PC-3 (cell line): ENCODE results near the gene SP3. TPM values are rescaled to one million over a fixed set of nuclear protein-coding genes. Genes with fewer than 3 reads are reported as not detected.

Experiments used
- ATAC-seq: fragments of 200-7000 bp; cut with Tn5 transposase; 2 replicates; pipeline ENCODE4 v1.9.1; 2020; ENCODE audit warnings: mild to moderate bottlenecking, moderate library complexity
- BruUV-seq: library from RNA; stranded (reverse); fragments of 400-500 nt; replicated peaks from 2 replicates; lab custom pipeline; 2021; lab: Mats Ljungman, UMichigan
- CTCF ChIA-PET: fragments of 300-600 bp; sonication (Branson Sonifier 250); formaldehyde crosslinking; loops from one replicate; lab custom pipeline; 2022; ENCODE audit warnings: antibody characterized with exemption; lab: Charles Lee
- POLR2A ChIA-PET: fragments of 300-600 bp; sonication (Branson Sonifier 250); formaldehyde crosslinking; loops from one replicate; lab custom pipeline; 2022; ENCODE audit warnings: antibody characterized with exemption; ENCODE audit not compliant: unreplicated experiment; lab: Charles Lee
- DNase-seq: peaks from one replicate; pipeline ENCODE4 v3.0.0-alpha.2; 2015
- H2AFZ ChIP-seq: fragments of 300-600 bp; sonication (generic); 2 replicates; pipeline ENCODE4 v1.6.0; 2016; ENCODE audit warnings: antibody characterized with exemption, low read length
- H3F3A ChIP-seq: fragments of 300-600 bp; sonication (generic); one replicate; pipeline ENCODE4 v1.6.0; 2017; ENCODE audit warnings: antibody characterized with exemption, low read length, control low read depth, mild to moderate bottlenecking; ENCODE audit not compliant: unreplicated experiment
- H3K27ac ChIP-seq: fragments of 300-600 bp; sonication (generic); 2 replicates; pipeline ENCODE4 v1.5.1; 2016; ENCODE audit warnings: mild to moderate bottlenecking, low read length
- H3K27me3 ChIP-seq: fragments of 300-600 bp; sonication (generic); 2 replicates; pipeline ENCODE4 v1.6.1; 2016; ENCODE audit warnings: low read length, mixed read lengths
- H3K36me3 ChIP-seq: fragments of 300-600 bp; sonication (generic); 2 replicates; pipeline ENCODE4 v1.6.1; 2016; ENCODE audit warnings: low read depth, mixed run types, low read length, mixed read lengths
- H3K4me1 ChIP-seq: fragments of 300-600 bp; sonication (generic); 2 replicates; pipeline ENCODE4 v1.5.1; 2016; ENCODE audit warnings: low read length; ENCODE audit not compliant: insufficient read depth
- H3K4me2 ChIP-seq: fragments of 300-600 bp; sonication (generic); 2 replicates; pipeline ENCODE4 v1.6.0; 2016; ENCODE audit warnings: low read length
- H3K4me3 ChIP-seq: fragments of 300-600 bp; sonication (generic); 2 replicates; pipeline ENCODE4 v1.5.1; 2016; ENCODE audit warnings: mild to moderate bottlenecking, low read length, mixed read lengths
- H3K79me2 ChIP-seq: fragments of 300-600 bp; sonication (generic); 2 replicates; pipeline ENCODE4 v1.6.1; 2017; ENCODE audit warnings: low read length, mixed read lengths
- H3K9ac ChIP-seq: fragments of 300-600 bp; sonication (generic); 2 replicates; pipeline ENCODE4 v1.6.0; 2016; ENCODE audit warnings: mild to moderate bottlenecking, low read length
- H3K9me2 ChIP-seq: fragments of 300-600 bp; sonication (generic); replicated peaks from 2 replicates; pipeline ENCODE4 v1.6.1; 2016; ENCODE audit warnings: mixed run types, low read length, mixed read lengths
- H3K9me3 ChIP-seq: fragments of 300-600 bp; sonication (generic); 2 replicates; pipeline ENCODE4 v1.6.1; 2016; ENCODE audit warnings: low read length, mixed read lengths
- H4K20me1 ChIP-seq: fragments of 300-600 bp; sonication (generic); 2 replicates; pipeline ENCODE4 v1.6.1; 2016; ENCODE audit warnings: low read length, mixed read lengths
- EZH2 ChIP-seq: fragments of 300-600 bp; sonication (generic); IDR thresholded peaks from one replicate; pipeline ENCODE4 v1.6.1; 2017; ENCODE audit warnings: antibody characterized with exemption, mild to moderate bottlenecking, low read length; ENCODE audit not compliant: unreplicated experiment
- EZH2phosphoT487 ChIP-seq: fragments of 300-600 bp; sonication (generic); IDR thresholded peaks from 2 replicates; pipeline ENCODE4 v1.6.1; 2018; ENCODE audit warnings: mild to moderate bottlenecking, antibody characterized with exemption, low read length, borderline replicate concordance
- intact Hi-C: fragments of 100-400 bp; cut with micrococcal nuclease; formaldehyde crosslinking; loops from 2 replicates; pipeline ENCODE4 v1.9.0; 2023
- total RNA-seq: library from RNA; depleted of rRNA; stranded (reverse); fragments of >200 nt; gene quantifications from 2 replicates; pipeline ENCODE4 v1.2.3, GENCODE V29; 2014
- TF ChIP-seq, protein P1 (sequence below): fragments of 300-600 bp; sonication (generic); conservative IDR thresholded peaks from 2 replicates; pipeline ENCODE4 v1.5.1; 2017; ENCODE audit warnings: antibody characterized with exemption, low read depth, mild to moderate bottlenecking, low read length

Gene SP3
- total RNA-seq, 1 experiment from 2014 or later = 117 TPM

- peaks cover 64% of the 10 kb centered on the region for H3K36me3 ChIP-seq
- ATAC-seq = peak; percentile 31
These were observed 55.3 kb downstream of the SP3 start for GRCh38 chr2:173909846-173910245.

DNA sequence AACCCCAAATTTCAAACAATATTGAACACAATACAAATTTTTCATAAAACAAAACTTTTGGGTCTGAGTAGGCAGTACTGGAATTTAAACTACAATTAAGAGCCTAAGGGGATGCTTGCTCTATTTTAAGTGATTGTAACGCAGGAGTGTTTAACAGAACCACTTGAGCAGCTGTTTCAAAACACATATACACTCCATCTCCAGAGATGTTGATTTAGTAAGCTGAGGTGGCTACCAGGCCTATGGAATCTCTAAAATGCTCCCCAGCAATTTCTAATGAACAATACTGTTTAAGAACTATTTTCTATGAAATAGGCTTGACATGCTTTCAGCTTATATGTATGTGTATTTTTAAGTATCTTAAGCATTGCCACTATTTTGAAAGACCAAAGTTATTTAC, 58.5 kb downstream of the SP3 start:
- intact Hi-C loops = no loop called here
- no peaks in the 10 kb centered on the region for H3K9me3 ChIP-seq
- ChIA-PET POLR2A (no interaction called here), CTCF (no interaction called here)
- H2AFZ ChIP-seq = no peak overlapping the region
- ATAC-seq (no peak), DNase-seq (no peak)
- H4K20me1 ChIP-seq = no peaks in the 10 kb centered on the region
- 0 out of 2 replicates have a peak, but pooled peaks cover 8% of the 10 kb centered on the region for H3K4me1 ChIP-seq
- peaks cover 50% of the 10 kb centered on the region for H3K36me3 ChIP-seq
- H3K4me3 ChIP-seq = no peak overlapping the region
- no peak overlapping the region for H3K27ac ChIP-seq
- H3K9me2 ChIP-seq = no peaks in the 10 kb centered on the region
- BruUV-seq = no TSS peak
- no peaks in the 10 kb centered on the region for H3K27me3 ChIP-seq
- TF ChIP-seq EZH2phosphoT487 = no peak
- TF ChIP-seq EZH2 = no peak
- TF ChIP-seq, protein P1, sequence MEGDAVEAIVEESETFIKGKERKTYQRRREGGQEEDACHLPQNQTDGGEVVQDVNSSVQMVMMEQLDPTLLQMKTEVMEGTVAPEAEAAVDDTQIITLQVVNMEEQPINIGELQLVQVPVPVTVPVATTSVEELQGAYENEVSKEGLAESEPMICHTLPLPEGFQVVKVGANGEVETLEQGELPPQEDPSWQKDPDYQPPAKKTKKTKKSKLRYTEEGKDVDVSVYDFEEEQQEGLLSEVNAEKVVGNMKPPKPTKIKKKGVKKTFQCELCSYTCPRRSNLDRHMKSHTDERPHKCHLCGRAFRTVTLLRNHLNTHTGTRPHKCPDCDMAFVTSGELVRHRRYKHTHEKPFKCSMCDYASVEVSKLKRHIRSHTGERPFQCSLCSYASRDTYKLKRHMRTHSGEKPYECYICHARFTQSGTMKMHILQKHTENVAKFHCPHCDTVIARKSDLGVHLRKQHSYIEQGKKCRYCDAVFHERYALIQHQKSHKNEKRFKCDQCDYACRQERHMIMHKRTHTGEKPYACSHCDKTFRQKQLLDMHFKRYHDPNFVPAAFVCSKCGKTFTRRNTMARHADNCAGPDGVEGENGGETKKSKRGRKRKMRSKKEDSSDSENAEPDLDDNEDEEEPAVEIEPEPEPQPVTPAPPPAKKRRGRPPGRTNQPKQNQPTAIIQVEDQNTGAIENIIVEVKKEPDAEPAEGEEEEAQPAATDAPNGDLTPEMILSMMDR = no peak
- no peak overlapping the region for H3K9ac ChIP-seq
- no peaks in the 10 kb centered on the region for H3F3A ChIP-seq
- H3K79me2 ChIP-seq = no peaks in the 10 kb centered on the region
- H3K4me2 ChIP-seq = no peak overlapping the region

More at GRCh38 chr2:173909846-173910245, 55.3 kb downstream of the SP3 start:
- Histone ChIP-seq H3K4me3 (no peak overlapping the region), H4K20me1 (0 out of 2 replicates have a peak, but pooled peaks cover 4% of the 10 kb centered on the region), H3K9me2 (no peaks in the 10 kb centered on the region), H3F3A (no peaks in the 10 kb centered on the region), H3K9ac (no peak overlapping the region), H3K27ac (no peak overlapping the region), H3K27me3 (no peaks in the 10 kb centered on the region), H3K9me3 (no peaks in the 10 kb centered on the region), H3K4me1 (peaks cover 14% of the 10 kb centered on the region), H2AFZ (no peak overlapping the region), H3K4me2 (no peak overlapping the region), H3K79me2 (peaks cover 10% of the 10 kb centered on the region; the same call in 1 of the 2 replicates)
- intact Hi-C loops = loop anchor here (2.0 kb wide), 1 partner anchor 53 kb away; no protein-coding TSS in a partner anchor
- peak; percentile 44 for DNase-seq
- POLR2A ChIA-PET = interaction anchor here (0.6 kb wide), 1 partner anchor 288 kb away, joined by 6 read pairs; no protein-coding TSS in a partner anchor
- TF ChIP-seq, protein P1 = no peak
- no peak for TF ChIP-seq EZH2phosphoT487
- TF ChIP-seq EZH2 = no peak
- CTCF ChIA-PET = interaction anchor here (0.7 kb wide), 1 partner anchor 1435 kb away, joined by 5 read pairs; no protein-coding TSS in a partner anchor
- no TSS peak for BruUV-seq

- H3K4me3 ChIP-seq = no peak overlapping the region
- intact Hi-C loops = no loop called here
- BruUV-seq = no TSS peak
- H2AFZ ChIP-seq = no peak overlapping the region
- peaks cover 32% of the 10 kb centered on the region for H3K36me3 ChIP-seq
- no peaks in the 10 kb centered on the region for H3K79me2 ChIP-seq
- H3K27ac ChIP-seq = no peak overlapping the region
- H3K9me2 ChIP-seq = no peaks in the 10 kb centered on the region
- TF ChIP-seq EZH2 (no peak), EZH2phosphoT487 (no peak)
- TF ChIP-seq, protein P1 = no peak
- H3K4me2 ChIP-seq = no peak overlapping the region
- H3K4me1 ChIP-seq = no peaks in the 10 kb centered on the region
- no peaks in the 10 kb centered on the region for H4K20me1 ChIP-seq
- H3F3A ChIP-seq = no peaks in the 10 kb centered on the region
- no peaks in the 10 kb centered on the region for H3K27me3 ChIP-seq
- no peaks in the 10 kb centered on the region for H3K9me3 ChIP-seq
- ChIA-PET POLR2A (no interaction called here), CTCF (no interaction called here)
- peak; percentile 31 for DNase-seq
- peak; percentile 43; the same call in 1 of the 2 replicates for ATAC-seq
- no peak overlapping the region for H3K9ac ChIP-seq
These were observed 61.4 kb downstream of the SP3 start for GRCh38 chr2:173903601-173904394.
